DOHH2 (cell line): ENCODE measurements around the gene CYBA.

Experiments used
- H3F3A ChIP-seq: fragments of 200-600 bp; sonication (generic), shearing (Covaris generic); 2 replicates; pipeline ENCODE4 v1.6.0; 2016; ENCODE audit warnings: antibody characterized with exemption, mild to moderate bottlenecking; ENCODE audit not compliant: control insufficient read depth, insufficient read depth
- H3K27ac ChIP-seq: fragments of 200-600 bp; sonication (generic); 2 replicates; pipeline ENCODE4 v1.5.1; 2014; ENCODE audit warnings: low read depth, mild to moderate bottlenecking, low read length, moderate library complexity
- H3K27me3 ChIP-seq: fragments of 200-600 bp; sonication (generic); 2 replicates; pipeline ENCODE4 v1.6.1; 2014; ENCODE audit warnings: mild to moderate bottlenecking, low read length, mixed read lengths; ENCODE audit not compliant: control insufficient read depth
- H3K36me3 ChIP-seq: fragments of 200-600 bp; sonication (generic); 2 replicates; pipeline ENCODE4 v1.6.1; 2014; ENCODE audit warnings: mild to moderate bottlenecking, low read length, moderate library complexity, mixed read lengths; ENCODE audit not compliant: control insufficient read depth
- H3K4me1 ChIP-seq: fragments of 200-600 bp; sonication (generic); 2 replicates; pipeline ENCODE4 v1.6.1; 2014; ENCODE audit warnings: mild to moderate bottlenecking, low read length, mixed read lengths; ENCODE audit not compliant: control insufficient read depth
- H3K4me2 ChIP-seq: fragments of 200-600 bp; sonication (generic); 2 replicates; pipeline ENCODE4 v1.6.0; 2014; ENCODE audit warnings: mild to moderate bottlenecking, low read length, moderate library complexity
- H3K4me3 ChIP-seq: fragments of 200-600 bp; sonication (generic); 2 replicates; pipeline ENCODE4 v1.5.1; 2014; ENCODE audit warnings: mild to moderate bottlenecking, low read length, mixed read lengths
- H3K79me2 ChIP-seq: fragments of 200-600 bp; sonication (generic); 2 replicates; pipeline ENCODE4 v1.6.1; 2014; ENCODE audit warnings: mild to moderate bottlenecking, low read length, mixed read lengths; ENCODE audit not compliant: control insufficient read depth
- H3K9me2 ChIP-seq: fragments of 200-600 bp; sonication (generic); replicated peaks from 2 replicates; pipeline ENCODE4 v1.6.1; 2014; ENCODE audit warnings: mild to moderate bottlenecking, low read length, mixed read lengths; ENCODE audit not compliant: control insufficient read depth
- H3K9me3 ChIP-seq: fragments of 200-600 bp; sonication (generic); 2 replicates; pipeline ENCODE4 v1.6.1; 2014; ENCODE audit warnings: antibody characterized with exemption, low read length, mixed read lengths; ENCODE audit not compliant: control insufficient read depth, insufficient read depth
- H4K20me1 ChIP-seq: fragments of 200-600 bp; sonication (generic); 2 replicates; pipeline ENCODE4 v1.6.0; 2014; ENCODE audit warnings: low read depth, mild to moderate bottlenecking, antibody characterized with exemption, low read length, moderate library complexity; ENCODE audit not compliant: control insufficient read depth, insufficient read depth
- CTCF ChIP-seq: fragments of 200-600 bp; sonication (generic); IDR thresholded peaks from one replicate; pipeline ENCODE4 v1.5.1; 2014; ENCODE audit warnings: antibody characterized with exemption, mild to moderate bottlenecking, low read depth, low read length; ENCODE audit not compliant: poor library complexity, severe bottlenecking
- EZH2phosphoT487 ChIP-seq: fragments of 200-600 bp; sonication (generic); IDR thresholded peaks from 2 replicates; pipeline ENCODE4 v1.6.1; 2017; ENCODE audit warnings: borderline replicate concordance, mild to moderate bottlenecking, antibody characterized with exemption, low read length, moderate library complexity, mixed read lengths

The CYBA gene

GRCh38 chr16:88694221-88695087 lies 43.6 kb upstream of the CYBA start:
- Histone ChIP-seq H3F3A (no peaks in the 10 kb centered on the region), H3K79me2 (no peaks in the 10 kb centered on the region), H3K4me3 (no peak overlapping the region), H3K36me3 (peaks cover 26% of the 10 kb centered on the region), H4K20me1 (no peaks in the 10 kb centered on the region), H3K27me3 (no peaks in the 10 kb centered on the region), H3K4me2 (no peak overlapping the region), H3K9me2 (no peaks in the 10 kb centered on the region), H3K27ac (no peak overlapping the region), H3K9me3 (no peaks in the 10 kb centered on the region), H3K4me1 (peaks cover 8% of the 10 kb centered on the region)
- TF ChIP-seq CTCF (no peak), EZH2phosphoT487 (no peak)

GRCh38 chr16:88693420-88694177 lies 42.7 kb upstream of the CYBA start:
- TF ChIP-seq CTCF (no peak), EZH2phosphoT487 (no peak)
- peaks cover 8% of the 10 kb centered on the region for H3K4me1 ChIP-seq
- peaks cover 19% of the 10 kb centered on the region for H3K36me3 ChIP-seq
- H3K27ac ChIP-seq, result no peak overlapping the region
- H3K9me2 ChIP-seq, result no peaks in the 10 kb centered on the region
- no peaks in the 10 kb centered on the region for H3F3A ChIP-seq
- no peak overlapping the region for H3K4me2 ChIP-seq
- peaks cover 3% of the 10 kb centered on the region for H3K27me3 ChIP-seq
- H4K20me1 ChIP-seq, result no peaks in the 10 kb centered on the region
- no peak overlapping the region for H3K4me3 ChIP-seq
- H3K9me3 ChIP-seq, result no peaks in the 10 kb centered on the region
- H3K79me2 ChIP-seq, result no peaks in the 10 kb centered on the region

- Histone ChIP-seq H3F3A (no peaks in the 10 kb centered on the region), H4K20me1 (no peaks in the 10 kb centered on the region), H3K4me2 (no peak overlapping the region), H3K27me3 (peaks cover 8% of the 10 kb centered on the region), H3K4me1 (peaks cover 8% of the 10 kb centered on the region), H3K9me3 (no peaks in the 10 kb centered on the region), H3K36me3 (peaks cover 12% of the 10 kb centered on the region), H3K79me2 (no peaks in the 10 kb centered on the region), H3K4me3 (no peak overlapping the region), H3K27ac (no peak overlapping the region), H3K9me2 (no peaks in the 10 kb centered on the region)
- no peak for TF ChIP-seq EZH2phosphoT487
- TF ChIP-seq CTCF, result no peak
Observed at GRCh38 chr16:88692861-88693260, 42.0 kb upstream of the CYBA start.
